Activated naive CD8-positive, alpha-beta T cell treated with anti-CD3 and anti-CD28 coated beads, Interleukin-2, amount 10 ng/mL, durations not matched to agents 7 days and 5 days (primary cell): ENCODE data around the gene KRTAP16-1. TPM values are rescaled to one million over a fixed set of nuclear protein-coding genes. Genes with fewer than 3 reads are reported as not detected.
"Not testable (repeated sequence)": the region's sequence is repeated elsewhere in the genome, so short reads cannot be mapped to it uniquely, and the experiment has no call there.

Experiments
- ATAC-seq: fragments of 150-1000 bp; cut with Tn5 transposase; one replicate; pipeline ENCODE4 v1.10.0; 2021; ENCODE audit warnings: low read depth, moderate library complexity
- POLR2A ChIA-PET: fragments of 350-600 bp; sonication (Branson Sonifier 250); formaldehyde crosslinking; loops from one replicate; lab custom pipeline; 2021; ENCODE audit warnings: antibody characterized with exemption; lab: Charles Lee
- DNase-seq: peaks from one replicate; pipeline ENCODE4 v3.0.0; 2021
- H3K27ac Mint-ChIP-seq: one replicate; pipeline ENCODE4 v1.8.0; 2022; ENCODE audit warnings: mild to moderate bottlenecking, mixed read lengths
- H3K27me3 Mint-ChIP-seq: one replicate; pipeline ENCODE4 v1.8.0; 2022; ENCODE audit warnings: mild to moderate bottlenecking, moderate library complexity, mixed read lengths
- H3K36me3 Mint-ChIP-seq: one replicate; pipeline ENCODE4 v1.8.0; 2021; ENCODE audit warnings: mild to moderate bottlenecking, mixed read lengths
- H3K4me1 Mint-ChIP-seq: one replicate; pipeline ENCODE4 v1.8.0; 2021; ENCODE audit warnings: mixed read lengths
- H3K4me3 Mint-ChIP-seq: one replicate; pipeline ENCODE4 v1.8.0; 2022; ENCODE audit warnings: mild to moderate bottlenecking, moderate library complexity, mixed read lengths
- H3K9me3 Mint-ChIP-seq: one replicate; pipeline ENCODE4 v1.8.0; 2021; ENCODE audit warnings: mixed read lengths
- total RNA-seq, 2 experiments: library from RNA; stranded (reverse); gene quantifications; one replicate each; pipeline ENCODE4 v1.2.3, GENCODE V29; 2021

The KRTAP16-1 gene
- total RNA-seq, 2 experiments from 2014 or later, result not detected

GRCh38 chr17:41301916-41302901, 6.9 kb downstream of the KRTAP16-1 start, which contains the start of gene KRTAP29-1:
KRTAP29-1 (minus strand) TSS chr17:41302851; CDS start chr17:41302851, 0 bp downstream.
- DNase-seq, result no peak
- Mint-ChIP-seq H3K27me3 (no peaks in the 10 kb centered on the region), H3K9me3 (peaks cover 4% of the 10 kb centered on the region), H3K4me1 (peaks cover 6% of the 10 kb centered on the region), H3K27ac (no peak within 1 kb of the TSS), H3K4me3 (no peak within 1 kb of the TSS), H3K36me3 (no peaks in the 10 kb centered on the region)
- ATAC-seq, result no peak
- POLR2A ChIA-PET, result no interaction called here

DNA sequence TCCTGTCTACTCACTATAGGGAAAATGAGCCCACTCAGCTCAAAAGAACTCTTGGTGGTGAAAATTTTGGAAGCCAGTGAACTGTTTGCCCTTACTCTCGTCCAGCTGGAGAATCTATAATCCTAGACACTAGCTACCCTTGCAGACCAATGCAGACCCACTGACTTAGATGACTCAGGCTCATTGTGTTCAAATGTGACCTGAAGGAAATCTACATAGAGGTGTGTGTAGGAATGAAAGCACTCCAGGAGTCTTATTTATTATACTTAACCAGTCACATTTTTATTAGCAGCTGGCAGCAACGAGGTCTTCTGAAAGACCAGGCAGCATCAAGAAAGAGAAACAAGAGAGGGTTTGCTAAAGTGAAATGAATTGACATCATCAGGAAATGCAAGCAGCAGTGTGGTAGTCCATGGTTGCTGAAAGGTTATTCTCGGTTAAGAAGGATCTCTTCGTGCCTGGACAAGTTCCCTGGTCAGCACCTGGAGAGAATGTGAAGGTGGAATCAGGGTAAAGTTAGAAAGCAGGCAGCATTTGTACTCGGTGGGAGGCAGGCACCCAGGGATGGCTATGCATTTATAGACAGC, 7.8 kb downstream of the KRTAP16-1 start:
- no peaks in the 10 kb centered on the region for H3K36me3 Mint-ChIP-seq
- no peak overlapping the region for H3K4me3 Mint-ChIP-seq
- peaks cover 4% of the 10 kb centered on the region for H3K9me3 Mint-ChIP-seq
- ATAC-seq (no peak), DNase-seq (no peak)
- H3K4me1 Mint-ChIP-seq, result peaks cover 6% of the 10 kb centered on the region
- POLR2A ChIA-PET, result no interaction called here
- no peak overlapping the region for H3K27ac Mint-ChIP-seq
- no peaks in the 10 kb centered on the region for H3K27me3 Mint-ChIP-seq

DNA sequence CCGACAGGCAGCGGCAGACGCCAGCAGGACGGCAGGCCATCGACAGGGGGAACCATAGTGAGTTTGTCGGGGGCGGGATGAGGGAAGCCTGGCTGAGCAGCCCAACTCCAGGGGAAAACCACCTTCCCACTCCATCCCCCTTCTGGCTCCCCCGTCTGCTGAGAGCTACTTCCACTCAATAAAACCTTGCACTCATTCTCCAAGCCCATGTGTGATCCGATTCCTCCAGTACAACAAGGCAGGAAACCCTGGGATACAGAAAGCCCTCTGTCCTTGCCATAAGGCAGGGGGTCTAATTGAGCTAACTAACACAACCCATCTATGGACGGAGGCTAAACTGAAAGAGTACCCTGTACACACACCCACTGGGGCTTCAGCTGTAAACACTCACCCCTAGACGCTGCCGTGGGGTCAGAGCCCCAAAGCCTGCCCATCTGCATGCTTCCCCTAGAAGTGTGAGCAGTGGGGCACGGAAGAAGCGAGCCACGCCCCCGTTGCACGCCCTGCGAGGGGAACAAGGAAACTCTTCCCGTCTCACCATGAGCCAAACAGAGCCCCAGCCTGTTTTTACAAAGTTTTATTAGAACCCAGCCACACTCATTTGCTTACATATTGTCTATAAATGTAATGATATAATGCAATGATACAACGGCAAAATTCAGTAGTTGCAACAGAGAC, 10.5 kb downstream of the KRTAP16-1 start:
- H3K9me3 Mint-ChIP-seq, result peaks cover 4% of the 10 kb centered on the region
- H3K27me3 Mint-ChIP-seq, result no peaks in the 10 kb centered on the region
- no peaks in the 10 kb centered on the region for H3K36me3 Mint-ChIP-seq
- DNase-seq (no peak), ATAC-seq (no peak)
- no peak overlapping the region for H3K4me3 Mint-ChIP-seq
- H3K27ac Mint-ChIP-seq, result no peak overlapping the region
- POLR2A ChIA-PET, result no interaction called here
- peaks cover 6% of the 10 kb centered on the region for H3K4me1 Mint-ChIP-seq

GRCh38 chr17:41296846-41297245, 12.3 kb downstream of the KRTAP16-1 start:
- Mint-ChIP-seq H3K4me3 (no peak overlapping the region), H3K27ac (no peak overlapping the region), H3K9me3 (peaks cover 4% of the 10 kb centered on the region), H3K4me1 (peaks cover 6% of the 10 kb centered on the region), H3K36me3 (no peaks in the 10 kb centered on the region), H3K27me3 (no peaks in the 10 kb centered on the region)
- ATAC-seq (no peak), DNase-seq (no peak)
- POLR2A ChIA-PET, result no interaction called here

- no peak overlapping the region for H3K27ac Mint-ChIP-seq
Measured at GRCh38 chr17:41294016-41294415, 15.1 kb downstream of the KRTAP16-1 start.

DNA sequence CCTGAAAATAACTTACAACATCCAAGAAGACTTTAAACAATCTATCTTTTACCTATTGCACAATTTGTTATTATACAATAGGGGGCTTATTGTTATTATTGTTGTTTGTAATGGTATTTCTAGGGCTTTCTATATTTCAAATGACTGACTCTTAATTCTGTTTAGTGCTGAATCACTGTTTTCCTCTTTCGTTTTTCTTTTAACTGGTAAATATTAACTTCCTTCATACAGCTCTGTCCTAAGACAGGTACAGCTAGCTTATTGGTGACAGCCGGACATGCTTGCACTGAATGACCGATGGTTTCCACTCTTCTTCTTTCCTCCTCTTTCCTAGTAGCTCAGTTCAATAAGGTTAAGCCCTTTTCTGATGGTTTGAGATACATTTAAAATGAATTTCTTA, 22.1 kb downstream of the KRTAP16-1 start:
- Mint-ChIP-seq H3K27me3 (peaks cover 4% of the 10 kb centered on the region), H3K36me3 (no peaks in the 10 kb centered on the region), H3K4me3 (no peak overlapping the region), H3K4me1 (peaks cover 2% of the 10 kb centered on the region), H3K27ac (no peak overlapping the region), H3K9me3 (no peaks in the 10 kb centered on the region)
- DNase-seq (no peak), ATAC-seq (no peak)
- POLR2A ChIA-PET, result no interaction called here

More at GRCh38 chr17:41294016-41294415, 15.1 kb downstream of the KRTAP16-1 start:
- H3K36me3 Mint-ChIP-seq, result no peaks in the 10 kb centered on the region
- H3K4me3 Mint-ChIP-seq, result no peak overlapping the region
- DNase-seq (no peak), ATAC-seq (no peak)
- no peaks in the 10 kb centered on the region for H3K4me1 Mint-ChIP-seq
- no peaks in the 10 kb centered on the region for H3K9me3 Mint-ChIP-seq
- peaks cover 4% of the 10 kb centered on the region for H3K27me3 Mint-ChIP-seq
- POLR2A ChIA-PET, result no interaction called here

- ATAC-seq (no peak), DNase-seq (no peak)
- peaks cover 4% of the 10 kb centered on the region for H3K27me3 Mint-ChIP-seq
- peaks cover 2% of the 10 kb centered on the region for H3K4me1 Mint-ChIP-seq
- H3K9me3 Mint-ChIP-seq, result peaks cover 4% of the 10 kb centered on the region
- POLR2A ChIA-PET, result no interaction called here
- H3K4me3 Mint-ChIP-seq, result no peak overlapping the region
- H3K36me3 Mint-ChIP-seq, result no peaks in the 10 kb centered on the region
- no peak overlapping the region for H3K27ac Mint-ChIP-seq
Measured at GRCh38 chr17:41284546-41284945, 24.6 kb downstream of the KRTAP16-1 start.

- H3K36me3 Mint-ChIP-seq, result no peaks in the 10 kb centered on the region
- H3K9me3 Mint-ChIP-seq, result peaks cover 4% of the 10 kb centered on the region
- peaks cover 2% of the 10 kb centered on the region for H3K4me1 Mint-ChIP-seq
- H3K27ac Mint-ChIP-seq, result no peak overlapping the region
- H3K4me3 Mint-ChIP-seq, result no peak overlapping the region
- peaks cover 4% of the 10 kb centered on the region for H3K27me3 Mint-ChIP-seq
- POLR2A ChIA-PET, result no interaction called here
- no peak for DNase-seq
- no peak for ATAC-seq
Measured at GRCh38 chr17:41284043-41284442, 25.1 kb downstream of the KRTAP16-1 start.

DNA sequence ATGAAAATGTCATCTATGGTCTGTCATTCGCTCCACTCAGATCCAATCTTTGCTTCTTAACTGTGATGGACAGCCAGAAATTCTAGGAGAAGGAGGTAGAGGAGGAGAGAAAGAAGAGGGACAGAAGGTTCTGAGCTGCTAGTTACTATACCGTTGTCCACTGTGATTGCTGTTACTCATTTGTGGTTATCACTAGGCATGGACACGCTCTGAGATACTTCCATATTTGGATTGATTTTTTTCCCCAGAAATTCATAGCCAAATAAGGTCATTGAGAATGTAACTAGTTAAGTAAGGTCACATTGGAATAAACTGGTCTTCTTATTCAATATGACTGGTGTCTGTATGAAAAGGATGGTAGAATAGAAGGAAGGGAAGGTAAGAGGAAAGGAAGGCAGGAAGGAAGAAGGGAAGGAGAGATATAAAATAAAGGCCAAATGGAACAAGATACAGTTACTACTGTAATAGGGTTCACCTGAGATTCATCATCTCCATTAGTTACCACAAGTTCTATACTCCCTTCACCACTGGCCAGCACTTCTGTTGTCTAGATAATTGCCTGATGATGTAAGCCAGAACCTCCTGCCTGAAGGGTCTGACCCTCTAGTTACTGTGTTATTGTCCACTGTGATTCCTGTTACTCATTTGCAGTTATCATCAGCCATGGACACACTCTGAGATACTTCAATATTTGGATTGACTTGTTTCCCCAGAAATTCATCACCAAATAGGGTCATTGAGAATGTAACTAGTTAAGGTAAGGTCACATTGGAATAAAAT, 30.7 kb downstream of the KRTAP16-1 start:
- Mint-ChIP-seq H3K4me3 (no peak overlapping the region), H3K9me3 (peaks cover 4% of the 10 kb centered on the region), H3K27ac (no peak overlapping the region), H3K27me3 (peaks cover 13% of the 10 kb centered on the region), H3K4me1 (no peaks in the 10 kb centered on the region), H3K36me3 (no peaks in the 10 kb centered on the region)
- POLR2A ChIA-PET, result no interaction called here
- no peak for DNase-seq
- ATAC-seq, result no peak

- H3K9me3 Mint-ChIP-seq, H3K27ac Mint-ChIP-seq, DNase-seq, POLR2A ChIA-PET, H3K4me1 Mint-ChIP-seq, H3K4me3 Mint-ChIP-seq, H3K27me3 Mint-ChIP-seq, H3K36me3 Mint-ChIP-seq, ATAC-seq: not testable (repeated sequence)
Measured at GRCh38 chr17:41275648-41276190, 33.4 kb downstream of the KRTAP16-1 start, which contains the start of gene KRTAP9-7. KRTAP9-7 (plus strand) TSS chr17:41275698; CDS start chr17:41275698, 0 bp downstream.

DNA sequence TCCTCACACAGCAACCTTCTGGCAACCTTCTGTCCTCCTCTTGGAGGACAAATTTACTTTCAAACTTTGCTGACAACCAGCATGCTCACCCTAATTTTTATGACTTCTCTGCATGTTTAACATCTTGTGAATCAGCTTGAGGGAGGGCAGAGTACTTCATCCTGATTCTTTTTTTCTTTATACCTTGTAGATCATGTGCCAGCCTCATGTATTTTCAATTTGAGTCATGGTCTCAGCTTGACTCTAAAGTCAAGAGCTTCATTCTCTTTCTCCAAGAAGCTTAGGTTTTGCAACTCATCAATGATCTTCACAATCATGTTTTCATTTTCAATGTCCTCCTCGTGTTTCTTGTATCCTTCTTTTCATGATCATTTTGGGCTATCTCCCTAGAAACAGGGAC, 37.3 kb downstream of the KRTAP16-1 start:
- peaks cover 10% of the 10 kb centered on the region for H3K27me3 Mint-ChIP-seq

DNA sequence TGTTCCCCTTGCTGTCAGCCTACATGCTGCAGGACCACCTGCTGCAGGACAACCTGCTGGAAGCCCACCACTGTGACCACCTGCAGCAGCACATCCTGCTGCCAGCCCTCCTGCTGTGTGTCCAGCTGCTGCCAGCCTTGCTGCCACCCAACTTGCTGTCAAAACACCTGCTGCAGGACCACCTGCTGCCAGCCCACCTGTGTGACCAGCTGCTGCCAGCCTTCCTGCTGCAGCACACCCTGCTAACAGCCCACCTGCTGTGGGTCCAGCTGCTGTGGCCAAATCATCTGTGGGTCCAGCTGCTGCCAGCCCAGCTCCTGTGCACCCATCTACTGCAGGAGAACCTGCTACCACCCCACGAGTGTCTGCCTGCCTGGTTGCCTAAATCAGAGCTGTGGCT, 37.8 kb downstream of the KRTAP16-1 start:
- POLR2A ChIA-PET, H3K36me3 Mint-ChIP-seq, H3K27ac Mint-ChIP-seq, ATAC-seq, H3K4me3 Mint-ChIP-seq, DNase-seq, H3K9me3 Mint-ChIP-seq, H3K27me3 Mint-ChIP-seq, H3K4me1 Mint-ChIP-seq: not testable (repeated sequence)

More for the DNA sequence above, 37.3 kb downstream of the KRTAP16-1 start:
- H3K4me1 Mint-ChIP-seq, result no peaks in the 10 kb centered on the region
- no peak overlapping the region for H3K4me3 Mint-ChIP-seq
- no peak overlapping the region for H3K27ac Mint-ChIP-seq
- DNase-seq (no peak), ATAC-seq (no peak)
- no peaks in the 10 kb centered on the region for H3K36me3 Mint-ChIP-seq
- POLR2A ChIA-PET, result no interaction called here
- H3K9me3 Mint-ChIP-seq, result no peaks in the 10 kb centered on the region
